Embryonic facial prominence (tissue), 1 donor: Measurements from ENCODE around the gene LBHD2.
"Not testable (repeated sequence)": the region's sequence is repeated elsewhere in the genome, so short reads cannot be mapped to it uniquely, and the experiment has no call there.

Experiments used
- DNase-seq: peaks from one replicate; pipeline ENCODE4 v3.0.0-alpha.2; 2016; ENCODE audit errors: extremely low spot score

Gene LBHD2

GRCh38 chr14:103119527-103119926 is 35.5 kb downstream of the LBHD2 start:
- not testable (repeated sequence) for DNase-seq

- no peak for DNase-seq
Measured at GRCh38 chr14:103121121-103121845, 37.3 kb downstream of the LBHD2 start.

- DNase-seq, result peak; percentile 45
Measured at GRCh38 chr14:103121846-103122584, 38.0 kb downstream of the LBHD2 start.

GRCh38 chr14:103122585-103122946 is 38.6 kb downstream of the LBHD2 start:
- DNase-seq, result no peak

GRCh38 chr14:103122947-103123633 is 39.1 kb downstream of the LBHD2 start, which contains the start of gene TNFAIP2:
TNFAIP2 (plus strand) TSS chr14:103123461; CDS start chr14:103126458, 2,997 bp downstream.
- DNase-seq, result no peak

GRCh38 chr14:103123634-103124500 is 39.9 kb downstream of the LBHD2 start:
- no peak for DNase-seq

- no peak for DNase-seq
Measured at GRCh38 chr14:103124501-103125001, 40.5 kb downstream of the LBHD2 start.

GRCh38 chr14:103125098-103126070 is 41.4 kb downstream of the LBHD2 start:
- no peak for DNase-seq

GRCh38 chr14:103126088-103126872 is 42.3 kb downstream of the LBHD2 start:
- no peak for DNase-seq

- no peak for DNase-seq
Measured at GRCh38 chr14:103126873-103127304, 42.9 kb downstream of the LBHD2 start.

GRCh38 chr14:103127356-103127755 is 43.3 kb downstream of the LBHD2 start:
- DNase-seq, result no peak

- no peak for DNase-seq
Measured at GRCh38 chr14:103127861-103128598, 44.0 kb downstream of the LBHD2 start.

GRCh38 chr14:103128631-103129300 is 44.8 kb downstream of the LBHD2 start:
- DNase-seq, result no peak

- DNase-seq, result no peak
Measured at GRCh38 chr14:103129301-103130016, 45.4 kb downstream of the LBHD2 start.

- no peak for DNase-seq
Measured at GRCh38 chr14:103130017-103130764, 46.2 kb downstream of the LBHD2 start.

- no peak for DNase-seq
Measured at GRCh38 chr14:103130965-103131364, 47.0 kb downstream of the LBHD2 start.

- no peak for DNase-seq
Measured at GRCh38 chr14:103131580-103131979, 47.6 kb downstream of the LBHD2 start.
